NCI-H2171 (cell line): ENCODE results near the gene SPOCK1.

Experiments used
- DNase-seq: peaks from one replicate; lab custom pipeline; 2025; lab: John Stamatoyannopoulos, UW

Gene SPOCK1

DNA sequence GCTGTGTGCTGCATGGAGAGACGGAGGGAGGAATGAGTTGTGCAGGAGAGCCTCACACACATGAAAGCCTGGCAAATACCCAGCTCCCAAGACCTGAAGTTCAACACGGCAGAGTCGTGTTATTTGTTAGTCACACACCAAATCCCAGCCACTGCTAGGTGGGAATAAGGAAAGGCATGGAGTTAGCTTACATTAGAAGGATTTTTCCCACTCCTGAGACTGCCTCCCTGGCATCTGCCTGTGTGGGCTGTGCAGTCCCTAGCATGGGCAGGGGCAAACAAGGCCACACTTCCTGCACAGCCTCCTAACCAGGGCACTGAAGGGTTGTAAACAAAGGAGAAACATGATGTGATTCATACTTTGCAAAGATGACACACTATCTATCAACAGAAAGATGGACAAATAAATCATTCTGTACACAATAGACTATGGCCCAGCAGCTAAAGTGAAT lies 306.8 kb downstream of the SPOCK1 start:
- DNase-seq = no peak

DNA sequence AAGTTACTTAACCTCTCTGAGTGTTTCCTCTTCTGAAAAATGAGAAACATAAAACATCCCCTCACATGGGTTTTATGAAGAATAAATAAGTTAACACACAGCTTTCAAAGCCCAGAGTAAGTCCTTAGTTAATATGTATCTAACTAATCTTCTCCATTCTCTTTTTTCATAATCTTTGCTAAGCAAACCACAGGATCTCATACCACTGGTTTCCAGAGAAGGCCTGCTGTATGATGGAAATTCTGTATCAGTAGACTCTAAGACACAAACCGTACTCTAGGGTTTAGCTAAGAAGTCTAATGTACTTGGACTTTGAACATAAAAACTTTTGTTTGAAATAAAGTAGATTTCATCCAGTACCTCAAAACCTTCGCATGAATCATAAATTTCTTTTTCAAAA lies 307.9 kb downstream of the SPOCK1 start:
- no peak for DNase-seq

DNA sequence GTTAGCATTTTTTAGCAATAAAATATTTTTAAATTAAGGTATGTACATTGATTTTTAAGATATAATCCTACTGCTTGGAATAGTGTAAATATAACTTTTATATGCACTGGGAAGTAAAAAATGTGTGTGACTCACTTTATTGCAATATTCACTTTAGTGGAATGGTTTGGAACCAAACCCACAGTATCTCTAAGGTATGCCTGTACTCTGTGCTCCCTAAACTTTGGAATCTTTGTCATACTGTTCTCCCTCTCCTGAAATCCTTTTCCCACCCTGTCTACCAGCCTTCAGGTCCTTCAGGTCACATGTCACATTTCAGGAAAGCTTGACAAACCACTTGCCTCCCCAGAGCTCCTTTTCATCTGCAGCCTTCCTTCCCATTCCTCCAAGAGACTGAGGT lies 308.7 kb downstream of the SPOCK1 start:
- DNase-seq = no peak

- DNase-seq = no peak
Measured at GRCh38 chr5:137190031-137190430, 309.1 kb downstream of the SPOCK1 start.

GRCh38 chr5:137188566-137188965 lies 310.6 kb downstream of the SPOCK1 start:
- no peak for DNase-seq

DNA sequence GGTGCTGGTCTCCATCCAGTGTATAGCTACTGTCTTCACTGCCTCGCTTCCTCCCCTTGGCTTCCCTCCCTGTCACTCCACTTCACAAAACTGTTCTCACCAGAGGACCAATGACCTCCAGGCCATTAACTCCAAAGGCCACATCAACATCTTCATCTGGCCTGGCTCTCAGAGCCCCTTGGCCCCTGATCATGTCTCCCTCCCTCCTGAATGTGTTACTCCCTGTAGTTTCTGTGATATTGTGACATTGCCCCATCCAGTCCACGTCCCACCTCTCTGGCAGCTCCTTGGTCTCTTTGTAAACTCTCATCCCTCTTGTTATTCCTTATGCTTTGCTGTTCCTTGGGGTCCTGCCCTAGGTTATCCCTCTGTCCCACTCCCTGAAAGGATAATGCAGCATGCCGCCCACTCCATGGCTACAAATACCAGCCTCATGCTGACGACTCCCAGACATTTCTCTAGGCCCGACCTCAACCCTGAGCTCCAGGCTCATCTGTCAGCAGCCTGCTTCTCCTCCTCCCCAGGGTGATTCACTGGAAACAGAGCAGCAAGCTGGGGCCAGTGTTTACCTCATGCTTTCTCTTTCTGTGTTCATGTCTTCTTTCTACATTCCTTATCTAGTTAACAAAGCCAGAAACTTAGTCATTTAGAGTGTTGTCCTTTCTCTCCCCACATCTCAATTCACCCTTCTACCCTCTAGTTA lies 312.2 kb downstream of the SPOCK1 start:
- DNase-seq = no peak

GRCh38 chr5:137185193-137185592 lies 313.9 kb downstream of the SPOCK1 start:
- DNase-seq = no peak

DNA sequence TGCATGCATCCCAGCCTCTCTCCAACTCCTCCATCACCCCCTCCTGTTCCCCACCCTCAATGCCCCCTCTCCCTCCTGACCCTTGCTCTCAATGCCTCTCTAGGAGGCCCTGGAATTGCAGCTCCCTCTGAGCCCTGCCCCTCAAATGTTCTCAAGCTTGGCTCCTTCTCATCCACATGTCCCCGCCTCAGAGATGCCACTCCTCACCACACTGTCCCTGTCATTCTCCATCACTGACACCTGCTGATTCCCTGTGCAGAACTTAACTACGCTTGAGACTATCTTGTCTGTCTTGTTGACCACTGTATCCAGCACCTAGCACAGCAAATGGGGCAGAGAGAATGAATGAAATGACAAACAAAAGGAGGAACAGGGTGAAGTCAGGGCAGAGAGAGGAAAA lies 314.4 kb downstream of the SPOCK1 start:
- no peak for DNase-seq

- DNase-seq = no peak
Measured at GRCh38 chr5:137182576-137182975, 316.6 kb downstream of the SPOCK1 start.

GRCh38 chr5:137181667-137182066 lies 317.5 kb downstream of the SPOCK1 start:
- DNase-seq = no peak

DNA sequence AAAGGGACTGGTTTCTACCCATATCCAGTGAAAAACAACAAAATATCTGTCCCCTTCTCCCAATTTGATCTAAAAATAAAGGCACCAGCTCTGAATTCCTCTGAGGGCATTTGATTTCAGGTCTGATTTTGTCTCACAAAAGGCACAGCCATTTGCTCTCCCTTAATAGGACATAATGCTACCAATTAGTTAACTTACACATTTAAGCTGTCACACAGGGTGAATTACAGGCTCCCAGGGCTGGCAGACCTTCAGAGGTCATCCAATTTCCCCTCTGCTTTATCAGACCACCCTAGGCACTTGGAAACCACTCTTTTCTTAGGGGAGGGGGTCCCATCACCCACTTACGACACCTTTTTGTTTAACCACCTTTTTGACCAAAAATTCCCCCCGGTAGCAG lies 319.9 kb downstream of the SPOCK1 start:
- DNase-seq = no peak

DNA sequence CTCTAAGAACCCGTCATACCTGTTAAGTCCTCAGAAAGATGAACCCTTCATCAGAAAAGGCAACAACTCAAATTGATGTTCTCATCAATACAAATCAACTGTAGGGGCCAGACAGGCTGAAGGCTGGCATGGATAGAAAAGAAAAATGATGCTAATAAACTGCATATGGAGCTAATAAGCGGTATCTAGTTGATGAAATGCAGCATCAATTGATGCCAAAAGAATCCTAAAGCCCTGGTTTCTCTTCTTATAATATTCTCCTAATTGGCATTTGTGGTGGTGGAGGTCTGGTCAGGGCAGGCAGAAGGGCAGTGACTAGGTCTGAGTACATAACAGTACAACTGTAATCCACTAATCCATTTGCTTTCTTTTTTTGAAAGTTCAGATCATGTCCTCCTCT lies 322.5 kb downstream of the SPOCK1 start:
- no peak for DNase-seq

DNA sequence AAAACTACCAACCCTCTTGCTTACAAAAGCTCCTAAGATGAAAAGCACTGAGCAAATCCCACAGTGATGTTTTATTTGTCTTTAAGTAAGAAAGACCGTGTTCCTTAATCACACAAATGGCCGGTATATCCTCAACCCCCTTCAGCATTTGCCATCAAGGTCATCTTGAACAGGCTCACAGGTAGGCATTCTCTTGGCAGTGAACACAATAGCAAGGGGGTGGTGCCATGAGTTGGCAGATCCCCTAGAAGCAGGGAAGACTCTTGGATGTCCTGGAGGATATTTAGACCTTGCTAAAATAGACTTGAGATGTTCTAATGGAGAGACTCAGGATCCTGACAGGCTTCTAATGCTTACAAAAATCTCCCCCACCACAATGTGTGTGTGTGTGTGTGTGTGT lies 323.0 kb downstream of the SPOCK1 start:
- no peak for DNase-seq

DNA sequence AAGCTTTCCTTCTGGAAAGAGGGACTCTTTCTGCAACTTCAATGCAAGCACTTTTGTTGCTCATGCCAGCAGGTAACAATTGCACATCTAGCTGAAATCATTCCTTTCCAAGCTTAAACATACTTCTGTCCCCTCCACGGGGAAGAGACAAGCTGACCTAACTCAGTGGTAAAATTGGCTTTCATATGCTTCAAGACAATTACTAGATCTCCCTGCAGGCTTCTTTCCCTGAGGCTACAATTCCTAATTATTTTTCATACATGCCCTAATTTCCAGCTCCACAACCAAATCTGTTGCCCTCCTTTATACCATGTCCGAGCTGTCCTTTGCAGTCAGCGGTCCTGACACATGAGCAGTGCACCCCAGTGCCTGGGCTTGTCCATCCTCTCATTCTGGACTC lies 324.9 kb downstream of the SPOCK1 start:
- no peak for DNase-seq

DNA sequence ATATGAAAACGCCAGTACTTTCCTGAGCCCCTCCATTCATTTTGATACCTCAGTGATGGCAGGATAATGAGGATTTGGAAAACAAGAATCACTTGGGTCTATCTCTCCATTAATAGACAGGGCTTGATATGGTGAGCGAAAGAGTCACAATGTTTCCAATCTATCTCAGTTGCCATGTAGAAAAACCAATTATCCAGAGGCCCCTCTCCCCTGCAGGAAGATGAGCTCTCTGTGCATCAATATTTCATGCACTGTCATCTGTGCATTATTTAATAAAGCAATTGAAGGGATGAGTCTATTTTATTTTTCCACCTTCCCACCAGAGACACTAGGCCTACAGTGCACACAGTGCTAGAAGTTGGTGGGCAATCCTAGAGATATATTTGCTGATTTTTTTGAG lies 326.9 kb downstream of the SPOCK1 start:
- no peak for DNase-seq

GRCh38 chr5:137167187-137167586 lies 331.9 kb downstream of the SPOCK1 start:
- DNase-seq = no peak

DNA sequence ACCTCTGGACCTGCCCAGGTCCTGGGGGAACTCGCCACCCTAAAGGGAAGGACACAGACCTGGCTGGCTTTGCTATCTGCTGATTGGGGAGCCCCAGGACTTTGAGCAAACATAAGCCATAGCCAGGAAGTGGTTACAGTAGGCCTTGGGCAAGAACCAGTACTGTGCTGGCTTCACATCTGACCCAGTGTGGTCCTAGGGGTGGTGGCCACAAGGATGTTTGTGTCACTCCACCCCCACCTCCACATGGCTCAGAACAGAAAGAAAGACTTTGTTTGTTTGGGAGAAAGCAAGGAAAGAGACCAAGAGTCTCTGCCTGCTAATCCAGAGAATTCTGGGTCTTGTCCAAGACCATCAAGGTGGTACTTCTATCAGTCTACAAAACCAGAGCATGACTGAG lies 334.2 kb downstream of the SPOCK1 start:
- DNase-seq = no peak

DNA sequence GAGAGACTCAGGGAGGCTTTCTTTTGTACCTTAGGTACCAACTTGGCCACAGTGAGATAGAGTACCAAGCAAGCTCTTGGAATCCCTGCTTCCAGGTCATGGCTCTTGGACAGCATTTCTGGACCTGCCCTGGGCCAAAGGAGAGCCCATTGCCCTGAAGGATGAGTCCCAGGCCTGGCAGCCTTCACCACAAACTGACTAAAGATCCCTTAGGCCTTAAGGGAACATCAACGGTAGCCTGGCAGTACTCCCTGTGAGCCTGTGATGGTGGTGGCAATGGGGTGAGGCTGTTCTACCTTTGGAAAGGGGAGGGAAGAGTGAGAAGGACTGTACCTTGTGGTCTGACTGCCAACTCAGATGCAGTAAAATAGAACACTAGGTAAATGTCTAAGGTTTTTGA lies 334.6 kb downstream of the SPOCK1 start:
- DNase-seq = no peak

GRCh38 chr5:137158691-137159090 lies 340.4 kb downstream of the SPOCK1 start:
- DNase-seq = no peak

DNA sequence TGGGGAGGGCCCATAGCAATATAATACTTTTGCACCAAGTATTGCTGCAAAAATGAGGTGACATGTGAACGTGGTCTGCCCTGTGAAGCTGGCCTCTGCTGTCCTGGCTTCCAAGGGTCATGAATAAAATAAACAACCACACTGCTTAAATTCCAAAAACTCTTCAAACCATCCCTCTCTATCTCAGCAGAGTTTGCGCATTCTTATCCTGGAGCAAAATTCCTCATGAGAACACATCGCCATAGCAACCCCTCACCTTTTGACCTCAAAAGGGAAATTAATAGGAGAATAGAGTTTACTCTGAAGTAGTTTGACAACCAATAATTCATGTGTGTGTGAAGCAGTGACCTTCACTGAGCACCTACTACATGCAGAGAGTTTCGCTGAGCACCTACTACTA lies 342.9 kb downstream of the SPOCK1 start:
- DNase-seq = no peak

GRCh38 chr5:137155261-137156000 lies 343.7 kb downstream of the SPOCK1 start:
- DNase-seq = no peak

GRCh38 chr5:137152616-137153015 lies 346.5 kb downstream of the SPOCK1 start:
- no peak for DNase-seq

GRCh38 chr5:137148655-137149054 lies 350.5 kb downstream of the SPOCK1 start:
- DNase-seq = no peak

DNA sequence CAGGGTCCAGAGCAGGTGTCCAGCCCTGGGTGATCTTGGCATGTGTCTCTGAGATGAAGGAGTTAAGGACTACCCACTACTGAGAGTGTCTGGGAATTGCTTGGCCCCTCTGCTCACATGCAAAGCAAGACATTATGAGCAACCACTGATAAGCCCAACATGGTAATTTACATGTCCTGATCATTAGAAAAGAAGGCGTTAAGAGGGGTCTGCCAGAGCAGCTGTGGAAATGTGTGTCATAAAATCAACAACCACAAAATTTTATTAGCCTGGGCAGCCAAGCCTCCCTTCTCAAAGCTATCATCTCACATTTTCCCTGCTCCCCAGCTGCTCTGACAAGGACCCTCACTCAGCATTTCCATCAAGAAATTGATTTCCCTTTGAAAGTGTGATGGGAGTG lies 351.0 kb downstream of the SPOCK1 start:
- DNase-seq = no peak
